Renal cortex interstitium (tissue), 15 donors: ENCODE results near the gene GPR75. TPM values are rescaled to one million over a fixed set of nuclear protein-coding genes. Genes with fewer than 3 reads are reported as not detected.

Source experiments
- DNase-seq, 11 donors: peaks; one replicate each; pipeline ENCODE4 v3.0.0-alpha.2; 2013; ENCODE audit warnings: low read depth in 9 of 11, low spot score in 4 of 11; ENCODE audit errors: extremely low read depth in 1 of 11
- long read RNA-seq, 16 experiments: transcript quantifications; one replicate each; lab custom pipeline, GENCODE V29; 2026
- polyA plus RNA-seq, 3 donors: library from polyadenylated mRNA; unstranded; fragments of 120-200 nt; gene quantifications; one replicate each; pipeline ENCODE4 v1.2.1, GENCODE V29; 2013; ENCODE audit not compliant: insufficient read length in 3 of 3

GPR75 gene
- 1 to 10 TPM; 2.1 to 3.4 (median 2.5) TPM for polyA plus RNA-seq
- long read RNA-seq, donor 1: 0 reads
- long read RNA-seq, donor 2: 0 reads
- long read RNA-seq, donor 3: 0 reads
- long read RNA-seq, donor 4: 0 reads
- long read RNA-seq, donor 5: 0 reads
- long read RNA-seq, donor 6, partial matches to known transcripts: 0 of 1 reads
- long read RNA-seq, donor 6, other reads (novel, unspliced or antisense): 0 of 1 reads
- long read RNA-seq, donor 7: 0 reads
- long read RNA-seq, donor 8, partial matches to known transcripts: 0 of 1 reads
- long read RNA-seq, donor 8, other reads (novel, unspliced or antisense): 0 of 1 reads
- long read RNA-seq, donor 9: 0 reads
- long read RNA-seq, donor 10: 0 reads
- long read RNA-seq, donor 11, partial matches to known transcripts: 0 of 1 reads
- long read RNA-seq, donor 11, other reads (novel, unspliced or antisense): 0 of 1 reads
- long read RNA-seq, donor 12: 0 reads
- long read RNA-seq, donor 13, partial matches to known transcripts: 0 of 3 reads
- long read RNA-seq, donor 13, other reads (novel, unspliced or antisense): 0 of 3 reads
- long read RNA-seq, donor 14: 0 reads
- long read RNA-seq, donor 15: 0 reads
- long read RNA-seq, donor 16, partial matches to known transcripts: 0 of 2 reads
- long read RNA-seq, donor 16, other reads (novel, unspliced or antisense): 0 of 2 reads

DNA sequence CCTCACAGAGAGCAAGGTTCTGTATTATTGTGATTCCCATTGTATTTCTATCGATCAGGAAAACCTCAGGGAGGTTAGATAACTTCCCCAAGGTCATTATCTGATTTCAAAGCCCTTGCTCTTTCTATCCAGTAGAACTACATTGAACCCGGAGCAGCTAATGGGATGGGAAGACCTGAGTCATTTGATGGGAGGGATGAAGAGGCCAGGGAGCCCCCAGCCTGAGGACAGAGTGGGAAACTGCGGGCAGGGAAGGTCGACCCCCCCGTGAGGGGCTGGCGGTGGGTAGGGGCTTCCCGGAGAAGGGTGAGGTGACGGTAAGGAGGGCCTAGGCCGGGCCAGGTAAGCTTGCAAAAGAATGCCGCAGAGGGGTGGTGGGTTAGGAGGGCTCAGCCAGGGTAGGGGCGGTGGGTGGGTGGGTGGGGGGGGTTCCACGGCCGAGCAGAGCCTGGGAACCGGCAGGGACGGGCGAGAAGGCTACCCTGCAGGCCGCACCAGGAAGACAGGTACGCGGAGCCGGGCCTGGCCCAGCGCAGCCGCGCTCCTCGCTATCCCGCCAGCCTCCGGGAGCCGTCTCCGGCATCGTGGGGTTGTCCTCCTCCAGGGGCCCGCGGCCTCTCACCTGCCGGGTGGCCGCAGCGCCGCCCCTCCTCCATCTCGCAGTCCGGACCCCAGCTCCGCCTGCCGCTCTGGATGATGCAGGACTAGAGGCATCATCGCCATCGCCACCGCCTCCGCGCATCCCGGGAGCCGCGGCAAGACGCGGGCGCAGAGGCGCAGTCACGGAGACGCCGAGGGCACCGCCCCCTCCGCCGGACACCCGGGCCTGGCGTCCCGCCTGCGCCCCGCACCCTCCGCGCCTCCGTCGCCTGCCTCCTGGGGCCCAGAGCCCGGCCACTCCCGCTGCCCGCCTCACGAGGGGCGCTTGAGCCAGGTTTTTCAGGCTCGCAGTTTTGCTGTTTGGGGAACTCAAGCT lies at the start of gene GPR75:
GPR75 (minus strand) TSS at position 762 of the 976 bp plus-strand sequence. CDS start 5,211 bp downstream, outside the sequence.
- peak in 8 of 11 donors; percentile 5 to 41 (median 20) for DNase-seq

DNA sequence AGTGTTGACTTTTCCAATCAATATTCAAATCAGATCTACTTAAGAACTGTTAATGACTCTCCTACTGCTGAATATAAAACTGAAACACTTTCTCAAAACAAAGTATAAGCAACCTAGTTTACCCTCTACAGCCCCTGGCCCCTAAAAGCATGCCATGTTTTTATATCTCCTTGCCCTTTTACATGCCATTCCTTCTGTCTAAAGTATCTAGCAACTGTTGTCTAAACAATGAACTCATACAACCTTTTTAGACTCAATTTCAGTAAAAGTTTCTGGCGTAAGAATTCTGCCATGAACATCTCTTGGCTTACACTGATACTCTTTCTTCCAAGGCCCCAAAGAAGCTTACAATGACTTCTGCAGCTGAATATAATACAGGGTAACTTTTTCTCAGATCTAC lies 47.8 kb upstream of the GPR75 start:
- DNase-seq: no peak

DNA sequence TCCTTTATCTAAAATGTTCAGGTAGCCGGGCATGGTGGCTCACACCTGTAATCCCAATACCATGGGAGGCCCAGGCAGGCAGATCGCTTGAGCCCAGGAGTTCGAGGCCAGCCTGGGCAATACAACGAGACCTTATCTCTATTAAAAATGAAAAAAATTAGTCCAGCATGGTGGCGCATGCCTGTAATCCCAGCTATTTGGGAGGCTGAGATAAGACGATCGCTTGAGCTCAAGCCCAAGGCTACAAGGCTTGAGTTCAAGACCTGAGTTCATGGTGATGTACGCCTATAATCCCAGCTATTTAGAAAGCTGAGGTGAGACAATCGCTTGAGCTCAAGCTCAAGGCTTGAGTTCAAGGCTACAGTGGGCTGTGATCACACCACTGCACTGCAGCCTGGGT lies 45.6 kb upstream of the GPR75 start:
- no peak for DNase-seq

DNA sequence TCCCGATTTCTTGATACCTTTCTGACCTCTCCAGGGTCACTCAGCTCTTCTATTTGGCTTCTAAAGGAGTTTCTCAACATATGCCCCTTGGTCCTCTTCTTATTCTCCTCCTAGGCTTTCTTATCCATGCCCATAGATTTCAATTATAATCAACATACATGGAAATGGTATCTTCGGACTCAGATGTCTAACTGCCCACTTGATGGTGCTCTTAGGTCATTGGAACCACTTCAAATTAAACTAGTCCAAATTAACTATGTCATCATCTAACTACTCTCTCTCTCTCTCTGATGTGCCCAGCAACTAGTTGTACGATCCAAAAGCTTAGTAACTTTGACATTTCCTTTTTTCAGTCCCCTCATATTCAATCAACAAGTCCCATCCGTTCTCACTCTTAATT lies 43.2 kb upstream of the GPR75 start:
- DNase-seq: no peak

DNA sequence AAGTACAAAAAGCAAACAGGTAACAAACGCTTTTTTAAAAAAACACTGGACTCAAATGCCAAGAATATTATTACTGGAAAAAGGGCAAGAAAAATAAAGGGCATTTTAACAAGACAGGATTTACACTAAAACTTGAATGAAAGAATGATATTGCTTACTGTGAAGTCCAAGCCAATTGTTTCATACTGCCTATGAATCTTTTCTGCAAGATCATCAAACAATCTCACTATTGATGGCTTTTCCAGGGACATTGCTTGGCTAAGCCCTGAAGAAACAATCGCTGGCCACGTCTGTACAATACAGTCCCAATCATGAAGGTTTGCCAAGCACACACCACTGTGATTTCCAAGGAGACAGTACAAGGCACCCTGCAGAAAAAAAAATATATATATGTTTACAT lies 41.4 kb upstream of the GPR75 start:
- DNase-seq: no peak

DNA sequence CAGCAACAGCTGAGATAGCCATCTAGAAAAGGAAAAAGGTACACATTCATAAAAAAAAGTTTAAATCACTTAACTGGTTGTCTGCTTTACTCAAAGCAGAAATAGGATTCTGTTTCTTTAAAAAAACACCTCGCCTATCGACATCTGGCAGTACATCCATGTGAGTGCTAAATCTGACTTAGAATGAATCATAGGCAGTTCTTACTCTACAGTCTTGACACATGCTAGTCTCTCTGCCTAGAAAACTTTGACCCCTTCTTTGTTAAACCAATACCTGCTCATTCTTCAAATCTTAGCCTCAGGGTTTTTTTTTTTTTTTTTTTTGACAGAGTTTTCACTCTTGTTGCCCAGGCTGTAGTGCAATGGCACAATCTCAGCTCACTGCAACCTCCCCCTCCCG lies 37.1 kb upstream of the GPR75 start:
- DNase-seq: no peak

DNA sequence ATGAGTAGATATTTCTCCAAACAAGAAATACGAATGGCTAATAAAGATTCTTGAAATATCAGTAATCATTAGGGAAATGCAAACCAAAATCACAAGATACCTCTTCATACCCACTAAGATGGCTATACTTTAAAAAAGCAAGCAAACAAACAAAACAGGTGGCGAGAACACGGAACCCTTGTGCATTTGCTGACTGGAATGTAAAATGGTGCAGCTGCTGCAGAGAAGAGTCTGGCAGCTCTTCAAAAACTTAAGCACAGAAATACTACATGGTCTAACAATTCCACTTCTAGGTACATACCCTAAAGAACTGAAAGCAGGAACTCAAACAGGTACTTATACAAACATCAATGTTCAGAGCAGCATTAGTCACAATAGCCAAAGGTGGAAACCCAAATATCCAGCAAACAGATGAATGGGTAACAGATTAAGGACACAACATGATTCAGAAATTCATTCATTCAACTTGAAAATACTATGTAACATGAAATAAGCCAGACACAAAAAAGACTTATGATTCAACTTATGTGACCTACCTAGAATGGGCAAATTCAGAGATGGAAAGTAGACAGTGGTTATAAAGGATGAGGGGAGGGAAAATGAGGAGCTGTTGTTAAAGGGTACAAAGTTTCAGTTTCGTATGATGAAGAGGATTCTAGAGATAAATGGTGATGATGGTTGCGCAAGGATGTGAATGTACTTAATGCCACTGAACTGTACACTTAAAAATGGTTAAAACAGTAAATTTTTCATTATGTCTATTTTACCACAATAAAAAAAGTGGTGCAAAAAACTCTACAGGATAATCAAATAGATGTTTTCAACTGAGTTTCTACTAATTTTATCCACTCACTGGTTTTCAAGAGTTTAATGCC lies 26.9 kb upstream of the GPR75 start:
- DNase-seq: no peak

DNA sequence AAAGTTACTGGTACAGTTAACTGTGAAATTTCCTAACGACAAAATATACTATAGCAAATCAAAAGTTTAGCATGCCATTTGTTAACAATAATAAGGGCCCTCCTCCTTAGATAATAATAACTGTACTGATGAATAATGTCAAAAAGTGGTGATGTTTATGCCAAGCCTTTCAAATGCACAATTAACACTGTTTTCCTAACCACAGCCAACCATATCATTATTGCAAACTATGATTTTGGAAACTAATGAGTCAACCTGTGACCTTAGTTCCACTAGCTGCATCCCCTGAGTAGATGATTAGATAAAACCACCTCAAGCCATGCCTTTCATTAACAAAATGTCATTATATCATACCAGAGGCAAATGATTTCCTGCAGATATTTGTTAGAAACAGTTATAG lies 25.1 kb upstream of the GPR75 start:
- DNase-seq: no peak

DNA sequence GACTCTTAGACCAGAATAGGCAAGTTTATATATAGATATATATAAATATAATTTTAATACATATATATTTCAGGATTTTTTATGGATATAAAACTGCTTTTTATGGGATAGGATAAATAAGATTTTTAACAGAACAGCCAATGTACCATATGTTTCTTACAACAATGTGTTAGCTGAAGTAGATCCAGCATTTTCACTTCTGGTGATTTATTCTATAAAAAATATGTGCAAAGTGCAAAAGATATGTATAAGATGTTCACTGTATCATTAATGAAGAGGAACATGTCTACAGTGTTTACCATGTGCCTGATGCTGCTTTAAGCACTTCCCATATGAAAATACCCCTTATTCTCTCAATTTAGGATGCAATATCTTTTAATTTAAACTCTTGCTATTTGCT lies 22.2 kb upstream of the GPR75 start:
- DNase-seq: no peak

DNA sequence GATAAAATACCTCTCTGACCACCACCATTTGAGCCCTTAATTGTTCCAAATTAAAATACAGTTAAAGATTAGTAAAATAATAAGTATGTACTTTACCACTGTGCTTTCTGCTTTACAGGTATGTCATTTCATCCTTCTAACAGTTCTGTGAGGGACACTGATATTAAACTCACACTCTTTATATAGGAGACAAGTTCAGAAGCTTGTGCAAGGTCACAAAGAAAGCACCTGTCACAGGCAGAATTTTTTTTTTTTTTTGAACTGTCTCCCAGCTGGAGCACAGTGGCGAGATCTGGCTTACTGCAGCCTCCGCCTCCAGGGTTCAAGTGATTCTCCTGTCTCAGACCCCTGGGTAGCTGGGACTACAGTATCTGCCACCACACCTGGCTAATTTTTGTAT lies 21.6 kb upstream of the GPR75 start:
- no peak for DNase-seq

DNA sequence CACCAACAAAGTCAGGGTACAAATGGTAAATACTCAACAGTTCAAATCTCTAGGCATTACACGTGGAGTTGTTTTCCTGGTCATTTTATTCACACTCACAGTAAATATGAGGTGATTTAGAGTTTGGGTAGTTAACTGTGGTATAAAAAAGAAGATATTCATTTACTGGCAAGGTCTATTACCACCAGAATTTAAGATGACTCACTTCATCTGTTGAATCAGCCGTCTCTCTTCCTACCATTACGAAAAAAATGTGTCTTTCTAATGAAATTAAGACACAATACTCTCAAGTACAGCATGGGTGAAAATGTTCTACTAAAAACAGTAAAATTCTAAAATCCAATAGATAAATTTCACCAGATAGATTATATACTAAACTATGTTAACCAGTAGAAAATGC lies 21.0 kb upstream of the GPR75 start:
- no peak for DNase-seq

DNA sequence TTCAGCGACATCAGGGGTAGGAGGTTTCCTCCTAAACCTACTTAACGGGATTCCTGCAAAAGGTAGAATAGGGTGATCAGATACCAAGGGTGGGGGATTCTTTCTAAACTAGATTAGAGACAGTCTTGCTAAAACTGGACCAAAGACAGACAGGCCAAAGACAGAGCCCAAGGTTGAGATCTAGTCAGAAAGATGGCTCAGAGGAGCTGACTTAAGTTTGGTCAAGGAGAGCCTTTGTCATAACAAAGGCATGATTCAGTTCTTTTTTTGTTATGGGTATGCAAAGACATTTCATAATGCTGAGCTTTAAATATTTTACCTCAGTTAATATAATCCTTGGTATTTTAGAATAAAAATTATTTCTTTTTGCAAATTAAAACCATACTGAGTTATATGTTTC lies 17.8 kb upstream of the GPR75 start:
- no peak for DNase-seq

DNA sequence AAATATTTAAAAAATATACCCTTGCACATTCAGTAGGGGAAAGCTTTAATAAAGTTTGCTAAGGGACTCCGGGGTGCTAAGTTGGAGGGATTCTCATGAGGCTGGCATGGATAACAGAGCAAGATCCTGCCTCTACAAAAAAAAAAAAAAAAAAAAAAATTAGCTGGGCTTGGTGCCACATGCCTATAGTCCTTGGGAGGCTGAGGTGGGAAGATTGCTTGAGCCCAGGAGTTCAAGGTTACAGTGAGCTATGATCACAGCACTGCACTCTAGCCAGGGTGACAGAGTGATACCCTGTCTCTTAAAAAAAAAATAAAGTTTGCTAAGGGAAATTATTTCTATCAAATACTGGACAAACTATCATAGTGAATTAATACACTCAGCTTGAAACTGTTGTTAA lies 17.3 kb upstream of the GPR75 start:
- no peak for DNase-seq

DNA sequence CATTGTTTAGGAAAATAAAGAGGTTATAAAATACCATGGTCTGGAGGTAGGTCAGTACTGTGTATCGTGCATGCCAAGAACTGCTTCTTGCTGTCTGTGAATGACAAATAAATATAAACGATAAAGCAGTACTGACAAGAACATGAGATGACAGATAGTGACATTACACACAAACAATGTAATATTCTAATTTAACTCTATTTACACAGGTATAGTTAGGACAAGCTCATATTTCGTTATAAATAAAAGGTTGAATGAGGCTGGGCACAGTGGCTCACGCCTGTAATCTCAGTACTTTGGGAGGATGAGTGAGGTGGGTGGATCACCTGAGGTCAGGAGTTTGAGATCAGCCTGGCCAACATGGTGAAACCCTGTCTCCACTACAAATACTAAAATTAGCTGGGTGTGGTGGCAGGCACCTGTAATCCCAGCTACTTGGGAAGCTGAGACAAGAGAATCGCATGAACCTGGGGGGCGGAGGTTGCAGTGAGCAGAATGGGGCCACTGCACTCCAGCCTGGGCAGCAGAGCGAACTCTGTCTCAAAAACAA lies 14.7 kb upstream of the GPR75 start:
- no peak for DNase-seq

DNA sequence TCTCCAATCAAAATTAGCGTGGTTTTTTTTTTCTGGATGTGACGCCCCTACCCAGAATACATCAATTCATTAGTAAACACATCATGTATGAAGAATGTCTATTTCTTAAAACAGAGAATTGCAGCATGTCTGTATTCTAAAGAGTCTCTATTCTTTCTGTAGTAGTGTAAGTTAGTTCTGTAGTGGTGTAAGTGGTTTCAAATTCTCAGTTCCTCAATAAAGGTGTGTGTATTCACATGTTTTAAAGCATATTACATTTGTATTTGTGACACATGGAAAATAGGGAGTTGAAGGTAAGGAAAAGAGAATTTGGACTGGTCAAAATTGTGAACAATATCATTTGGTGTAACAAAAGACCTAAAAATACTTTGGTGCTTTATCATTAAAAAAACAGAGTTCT lies 8.0 kb upstream of the GPR75 start:
- no peak for DNase-seq

DNA sequence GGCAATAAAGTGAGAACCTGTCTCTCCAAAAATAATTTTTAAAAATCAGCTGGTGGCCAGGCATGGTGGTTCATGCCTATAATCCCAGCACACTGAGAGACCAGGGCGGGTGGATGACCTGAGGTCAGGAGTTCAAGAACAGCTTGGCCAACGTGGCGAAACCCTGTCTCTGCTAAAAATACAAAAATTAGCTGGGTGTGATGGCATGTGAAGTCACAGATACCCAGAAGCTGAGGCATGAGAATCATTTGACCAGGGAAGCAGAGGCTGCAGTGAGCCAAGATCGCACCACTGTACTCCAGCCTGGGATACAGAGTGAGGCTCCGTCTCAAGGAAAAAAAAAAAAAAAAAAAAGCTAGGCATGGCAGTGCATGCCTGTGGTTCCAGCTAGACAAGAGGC lies 7.4 kb upstream of the GPR75 start:
- DNase-seq: no peak

DNA sequence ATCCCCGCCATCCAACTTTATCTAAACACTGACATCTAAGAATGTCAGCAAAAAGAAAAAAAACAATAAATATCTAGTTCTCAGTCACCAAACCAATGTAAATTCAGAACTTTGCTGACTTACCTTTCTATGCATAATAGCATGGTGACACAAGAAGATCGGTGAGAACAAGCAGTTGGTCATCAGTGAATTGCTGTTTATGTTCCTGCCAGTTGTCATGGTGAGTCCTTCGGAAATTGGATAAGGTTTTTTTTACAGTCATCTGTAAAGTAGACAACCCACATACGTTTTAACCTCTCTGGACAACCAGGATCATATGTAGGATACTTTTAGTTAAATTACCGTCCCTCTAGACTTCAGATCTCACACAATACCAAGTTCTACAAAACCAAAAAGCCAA lies 6.2 kb upstream of the GPR75 start:
- no peak for DNase-seq

DNA sequence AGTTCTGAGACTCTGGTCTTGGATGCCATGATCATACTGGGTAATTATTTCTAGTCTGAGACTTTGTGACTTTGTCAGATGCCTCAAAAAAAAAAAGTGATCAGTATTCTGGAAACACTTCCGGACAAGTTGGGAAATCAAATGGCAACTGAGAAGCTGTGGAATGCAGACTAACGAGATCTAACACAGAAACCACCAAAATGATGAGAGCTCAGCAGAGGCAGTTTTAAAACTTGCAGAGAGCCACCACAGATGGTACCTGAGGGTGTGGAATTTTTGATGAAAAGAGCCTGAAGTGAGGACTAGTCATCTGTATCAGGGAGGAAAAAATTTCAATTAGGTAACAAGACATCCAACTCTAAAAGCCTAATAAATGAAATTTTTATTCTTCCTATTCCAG lies 5.5 kb upstream of the GPR75 start:
- no peak for DNase-seq
